Hematopoietic multipotent progenitor cell treated with erythropoietin and hydrocortisone succinate and interleukin-3 and kit ligand, for 4 days (in vitro differentiated cells): ENCODE measurements around the gene SLC22A15.
A peak's percentile ranks its signal among the peaks of the same experiment; 100 is the strongest.
"Not testable (repeated sequence)": the region's sequence is repeated elsewhere in the genome, so short reads cannot be mapped to it uniquely, and the experiment has no call there.

Experiments
- DNase-seq: peaks from one replicate; pipeline ENCODE4 v3.0.0-alpha.2; 2015

SLC22A15 gene

GRCh38 chr1:115982400-115982799, 6.1 kb downstream of the SLC22A15 start:
- DNase-seq, result peak; percentile 60

GRCh38 chr1:115983584-115983983, 7.3 kb downstream of the SLC22A15 start:
- no peak for DNase-seq

DNA sequence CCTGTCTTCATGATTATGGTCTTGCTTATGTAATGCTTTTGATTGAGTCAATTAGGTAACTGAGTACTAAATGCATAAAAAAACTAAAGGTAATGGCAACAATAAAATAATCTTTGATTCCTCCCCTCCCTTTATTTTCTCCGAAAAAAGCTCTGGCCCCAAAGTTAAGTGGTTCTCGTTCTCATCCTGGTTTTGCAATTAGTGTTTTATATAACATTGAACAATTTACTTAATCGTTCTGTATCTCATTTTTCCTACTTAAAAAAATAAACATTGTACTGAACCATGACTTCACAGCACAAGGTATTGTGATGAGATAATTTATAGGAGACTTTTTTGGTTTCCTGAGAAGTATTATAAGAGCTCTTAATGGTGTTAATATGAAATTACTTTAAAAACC, 11.3 kb downstream of the SLC22A15 start:
- no peak for DNase-seq

DNA sequence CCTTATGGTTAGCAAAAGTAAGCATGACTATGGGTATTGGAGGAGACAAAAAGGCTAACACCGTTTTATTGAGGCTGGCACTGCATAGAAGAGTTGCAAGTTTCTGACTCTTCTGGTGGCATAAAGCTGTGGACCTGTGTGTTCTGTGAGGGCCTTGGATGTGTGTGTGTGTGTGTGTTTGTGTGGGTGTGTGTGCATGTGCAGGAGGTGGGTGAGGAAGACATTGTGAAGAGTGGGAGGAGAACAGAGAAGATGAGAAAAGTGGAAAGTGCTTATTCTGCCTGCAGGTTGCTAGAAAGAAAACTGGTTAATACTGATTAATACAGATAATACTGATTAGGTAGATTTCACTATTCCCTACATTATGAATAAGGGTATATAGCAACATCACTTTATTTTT, 12.6 kb downstream of the SLC22A15 start:
- DNase-seq, result no peak

- DNase-seq, result no peak
Observed at GRCh38 chr1:115989699-115990098, 13.4 kb downstream of the SLC22A15 start.

- no peak for DNase-seq
Observed at GRCh38 chr1:115991909-115992308, 15.6 kb downstream of the SLC22A15 start.

DNA sequence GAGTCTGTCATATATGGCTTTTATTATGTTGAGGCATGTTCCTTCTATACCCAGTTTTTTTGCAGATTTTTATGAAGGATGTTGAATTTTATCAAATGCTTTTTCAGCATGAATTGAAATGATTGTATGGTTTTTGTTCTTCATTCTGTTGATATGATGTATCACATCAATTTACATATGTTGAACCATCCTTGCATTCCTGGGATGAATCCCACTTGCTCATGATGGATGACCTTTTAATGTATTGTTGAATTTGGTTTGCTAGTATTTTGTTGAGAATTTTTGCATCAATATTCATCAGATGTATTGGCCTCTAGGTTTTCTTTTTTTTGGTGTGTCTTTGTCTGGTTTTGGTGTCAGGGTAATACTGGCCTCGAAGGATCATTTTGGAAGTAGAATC, 21.6 kb downstream of the SLC22A15 start:
- DNase-seq, result not testable (repeated sequence)

DNA sequence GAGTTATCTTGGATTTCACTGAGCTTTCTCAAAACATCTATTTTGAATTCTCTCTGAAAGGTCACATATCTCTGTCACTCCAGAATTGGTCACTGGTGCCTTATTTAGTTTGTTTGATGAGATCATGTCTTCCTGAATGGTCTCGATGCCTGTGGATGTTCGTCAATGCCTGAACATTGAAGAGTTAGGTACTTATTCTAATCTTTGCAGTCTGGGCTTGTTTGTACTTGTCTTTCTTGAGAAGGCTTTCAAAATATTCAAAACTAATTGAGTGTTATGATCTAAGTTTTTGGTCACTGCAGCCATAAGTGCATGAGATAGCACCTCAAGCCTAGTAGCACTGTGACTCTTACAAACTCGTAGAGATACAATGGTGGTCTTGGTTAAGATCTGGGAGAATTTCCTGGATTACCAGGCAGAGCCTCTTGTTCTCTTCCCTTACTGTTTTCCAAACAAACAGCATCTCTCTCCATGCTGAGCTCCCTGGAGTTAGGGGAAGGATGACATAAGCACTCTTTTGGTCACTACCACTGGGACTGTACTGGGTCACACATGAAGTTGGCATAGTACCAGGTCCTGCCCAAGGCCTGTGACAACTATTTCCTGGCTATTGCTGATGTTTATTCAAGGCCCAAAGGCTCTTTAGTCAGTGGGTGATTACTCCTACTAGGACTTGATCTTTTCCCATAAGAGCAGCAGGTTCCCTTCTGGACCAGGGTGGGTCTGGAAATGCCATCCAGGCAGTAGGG, 25.6 kb downstream of the SLC22A15 start:
- no peak for DNase-seq

DNA sequence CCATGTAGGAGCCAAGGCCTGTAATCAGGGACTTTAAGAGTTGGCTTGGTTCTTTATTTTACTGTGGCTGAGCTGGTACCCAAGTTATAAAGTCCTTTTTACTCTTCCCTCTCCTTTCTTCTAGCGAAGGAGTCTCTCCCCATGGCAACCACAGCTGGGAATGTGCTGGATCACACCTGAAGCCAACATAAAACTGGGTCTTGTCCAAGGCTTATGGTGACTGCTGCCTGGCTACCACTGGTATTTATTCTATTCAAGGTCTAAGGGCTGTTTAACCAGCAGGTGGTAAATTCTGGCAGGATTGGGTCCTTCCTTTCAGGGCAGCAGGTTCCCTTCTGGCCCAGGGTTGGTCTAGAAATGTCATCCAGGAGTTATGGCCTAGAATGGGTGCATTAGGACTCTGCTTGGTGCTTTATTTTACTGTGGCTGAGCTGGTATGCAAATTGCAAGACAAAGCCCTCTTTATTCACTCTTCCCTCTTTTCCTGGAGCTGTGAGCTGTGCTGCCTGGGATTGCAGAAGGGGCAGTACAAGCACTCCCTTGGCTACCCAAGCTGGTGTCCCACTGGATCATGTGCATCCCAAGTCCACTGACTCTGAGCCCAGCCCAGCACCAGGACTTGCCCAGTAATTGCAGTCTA, 26.6 kb downstream of the SLC22A15 start:
- no peak for DNase-seq

DNA sequence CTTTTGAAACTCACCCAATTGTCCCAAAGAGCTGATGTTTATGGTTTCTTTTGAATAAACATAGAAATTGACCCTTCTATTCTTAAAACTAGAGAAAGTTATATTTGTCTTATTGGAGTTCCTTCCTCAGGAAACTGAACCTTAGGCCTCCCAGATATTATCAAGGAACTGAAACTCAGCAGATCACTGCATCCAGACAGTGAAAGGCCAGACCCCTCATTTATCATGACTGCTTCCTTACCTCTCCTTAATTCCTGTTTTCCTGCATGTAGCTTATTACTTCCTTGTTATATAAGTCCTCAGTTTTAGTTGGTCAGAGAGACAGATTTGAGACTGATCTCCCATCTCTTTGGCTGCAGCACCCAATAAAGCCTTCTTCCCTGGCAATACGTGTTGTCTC, 27.5 kb downstream of the SLC22A15 start:
- no peak for DNase-seq

DNA sequence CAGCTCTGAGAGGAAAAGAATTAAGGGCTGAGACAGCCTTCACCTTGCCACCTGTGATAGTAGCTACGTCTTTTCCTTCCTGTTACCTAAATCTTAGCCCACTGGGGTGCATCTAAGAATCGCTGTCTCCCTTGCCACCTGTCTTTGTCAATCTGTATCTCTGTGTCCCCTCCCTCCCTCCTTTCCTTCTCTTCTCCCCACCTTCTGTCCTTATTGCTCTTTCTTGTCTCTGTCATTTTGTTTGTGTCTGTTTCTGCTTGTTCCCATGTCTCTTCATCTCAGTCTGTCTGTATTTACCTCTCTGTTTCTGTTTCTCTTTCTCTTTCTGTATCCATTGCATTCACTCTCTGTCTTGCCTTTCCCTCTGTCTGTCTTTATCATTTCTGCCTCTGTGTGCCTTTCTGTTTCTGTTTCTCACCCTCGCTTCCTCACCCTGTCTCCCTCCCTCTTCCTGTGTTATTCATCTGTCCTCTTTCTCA, 30.2 kb downstream of the SLC22A15 start:
- DNase-seq, result no peak

DNA sequence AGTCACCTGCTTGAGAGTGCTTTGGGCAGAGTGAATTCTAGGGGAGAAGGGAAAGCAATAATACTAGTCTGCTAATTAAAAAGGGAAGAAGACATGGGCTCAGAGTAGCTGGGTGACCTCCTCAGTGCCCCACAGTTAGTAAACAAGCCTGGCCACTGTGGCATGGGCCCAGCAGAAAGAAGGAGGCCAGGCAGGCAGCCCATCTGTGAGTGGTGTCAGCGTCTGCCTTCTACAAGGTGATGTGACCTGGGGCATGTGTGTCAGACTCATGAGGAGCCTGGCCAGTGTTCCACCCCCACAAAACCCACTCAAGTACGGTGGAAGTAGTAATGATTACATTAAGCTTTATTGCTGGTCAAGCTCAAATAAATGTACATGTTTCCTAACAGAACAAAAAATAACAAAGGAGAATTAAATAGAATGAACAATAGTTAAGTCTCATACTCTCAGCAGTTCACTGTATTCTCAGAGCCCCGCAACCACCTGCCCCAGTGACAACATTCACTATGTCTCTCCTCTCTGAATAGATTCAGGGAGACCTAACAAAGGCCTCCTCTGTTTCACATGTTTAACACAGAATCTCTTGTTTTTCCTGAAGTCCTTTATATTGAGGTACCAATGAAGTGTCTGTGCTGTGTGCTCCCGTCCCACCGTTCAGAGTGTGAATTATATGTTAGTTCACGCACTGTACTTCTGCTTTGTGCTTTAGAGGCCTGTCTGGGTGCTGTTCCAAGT, 32.5 kb downstream of the SLC22A15 start:
- no peak for DNase-seq

- DNase-seq, result no peak
Observed at GRCh38 chr1:116012716-116013115, 36.4 kb downstream of the SLC22A15 start.

DNA sequence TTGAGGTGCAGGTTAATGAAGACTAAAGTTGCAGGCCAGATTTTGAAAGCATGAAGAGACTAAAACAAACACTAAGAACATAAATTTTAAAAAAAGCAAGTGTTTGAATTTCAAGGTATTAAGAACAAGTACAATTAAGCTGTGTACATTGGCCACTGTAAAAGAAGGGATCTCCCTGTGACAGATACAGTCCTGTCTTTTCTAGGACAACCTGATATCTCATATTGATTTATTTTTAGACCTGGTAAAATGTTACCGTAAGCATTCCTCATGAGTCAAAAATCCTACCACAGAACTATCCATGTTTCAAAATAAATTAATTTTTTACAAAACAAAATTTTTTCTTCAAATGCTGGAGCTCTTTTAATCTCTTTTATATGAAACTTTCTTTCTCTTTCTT, 39.4 kb downstream of the SLC22A15 start:
- DNase-seq, result no peak

GRCh38 chr1:116018007-116018406, 41.7 kb downstream of the SLC22A15 start:
- no peak for DNase-seq

GRCh38 chr1:116019653-116020253, 43.4 kb downstream of the SLC22A15 start:
- DNase-seq, result no peak

- DNase-seq, result peak; percentile 92
Observed at GRCh38 chr1:116020668-116021272, 44.5 kb downstream of the SLC22A15 start.

GRCh38 chr1:116024626-116025025, 48.3 kb downstream of the SLC22A15 start:
- peak; percentile 78 for DNase-seq

DNA sequence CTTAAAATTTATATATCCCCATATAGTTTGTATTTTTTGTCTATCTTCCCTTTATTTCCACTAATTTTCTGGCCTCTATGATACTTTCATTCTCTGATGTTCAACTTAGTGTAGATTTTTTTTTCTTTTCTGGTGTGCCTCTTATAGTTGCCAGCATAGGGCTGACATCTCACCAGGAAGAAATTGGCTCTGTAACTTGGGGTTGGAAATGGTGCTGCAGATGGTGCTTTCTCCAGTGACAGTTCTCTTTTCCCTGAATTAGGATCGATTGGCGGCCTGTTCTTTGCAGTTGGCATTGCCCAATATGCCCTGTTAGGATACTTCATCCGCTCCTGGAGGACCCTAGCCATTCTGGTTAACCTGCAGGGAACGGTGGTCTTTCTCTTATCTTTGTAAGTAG, 50.3 kb downstream of the SLC22A15 start:
- DNase-seq, result no peak

- DNase-seq, result no peak
Observed at GRCh38 chr1:116031302-116031835, 55.1 kb downstream of the SLC22A15 start.

- DNase-seq, result no peak
Observed at GRCh38 chr1:116033322-116033721, 57.0 kb downstream of the SLC22A15 start.

- no peak for DNase-seq
Observed at GRCh38 chr1:116036255-116036654, 59.9 kb downstream of the SLC22A15 start.

DNA sequence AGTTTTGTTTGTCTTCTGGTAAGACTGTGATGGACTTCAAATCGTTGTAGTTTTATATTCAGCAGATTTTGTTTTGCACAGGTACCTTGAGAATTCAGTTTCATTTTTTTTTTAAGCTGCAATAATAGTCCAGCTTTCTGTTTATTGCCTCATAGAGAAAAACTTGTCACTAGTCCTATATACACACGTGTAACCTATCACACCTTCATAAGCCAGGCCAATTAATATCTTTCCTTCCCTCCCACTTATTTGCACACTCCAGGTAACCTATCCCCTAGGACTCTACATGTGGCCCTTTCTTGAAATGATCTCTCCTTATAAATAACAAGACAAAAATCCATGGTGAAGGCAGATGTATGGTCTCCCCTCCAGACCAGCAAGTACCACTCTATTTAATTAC, 62.4 kb downstream of the SLC22A15 start:
- DNase-seq, result no peak
